GM18951 (cell line): ENCODE measurements around the gene COL15A1.

Source experiments
- POLR2A ChIP-seq: IDR thresholded peaks from 4 replicates; pipeline ENCODE4 v1.6.1; 2011; ENCODE audit warnings: mild to moderate bottlenecking; ENCODE audit not compliant: insufficient read length, insufficient read depth; ENCODE audit errors: extremely low read depth
- in situ Hi-C: fragments of 300-500 bp; cut with MboI; formaldehyde crosslinking; loops from one replicate; pipeline ENCODE4 v1.12.0; 2022; ENCODE audit warnings: low sequenced_read_pairs, mixed read lengths, inconsistent platforms; ENCODE audit not compliant: unreplicated experiment

Gene COL15A1

DNA sequence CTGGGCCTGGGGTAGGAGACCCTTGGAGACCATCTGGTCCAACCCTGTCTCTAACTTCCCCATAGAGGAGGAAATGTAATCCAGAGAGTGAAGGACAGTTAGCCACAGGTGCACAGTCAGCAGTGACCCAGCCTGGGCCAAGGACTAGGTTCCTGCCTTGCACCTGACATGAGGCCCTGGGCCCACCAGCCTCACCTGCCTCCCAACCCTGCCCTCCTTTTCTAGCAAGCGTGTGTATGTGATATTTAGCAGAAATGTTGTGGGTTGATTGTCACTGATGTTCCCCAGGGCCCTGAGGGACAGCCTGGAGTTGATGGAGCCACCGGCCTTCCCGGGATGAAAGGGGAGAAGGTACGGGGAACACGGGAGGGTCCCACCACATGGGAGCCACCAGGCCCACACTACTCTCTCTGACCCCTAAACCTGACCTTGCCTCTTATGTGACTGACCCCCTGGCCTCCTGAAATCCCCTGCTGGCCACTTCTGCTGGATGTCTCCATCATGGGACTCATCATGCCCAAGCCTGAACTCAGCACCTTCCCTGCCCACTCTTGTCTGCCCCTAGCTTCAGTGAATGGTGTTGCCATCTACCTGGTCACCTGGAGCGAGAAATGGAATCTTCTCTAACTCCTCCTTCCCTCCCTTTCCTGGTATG lies 82.0 kb downstream of the COL15A1 start:
- TF ChIP-seq POLR2A = no peak
- in situ Hi-C loops = no loop called here

DNA sequence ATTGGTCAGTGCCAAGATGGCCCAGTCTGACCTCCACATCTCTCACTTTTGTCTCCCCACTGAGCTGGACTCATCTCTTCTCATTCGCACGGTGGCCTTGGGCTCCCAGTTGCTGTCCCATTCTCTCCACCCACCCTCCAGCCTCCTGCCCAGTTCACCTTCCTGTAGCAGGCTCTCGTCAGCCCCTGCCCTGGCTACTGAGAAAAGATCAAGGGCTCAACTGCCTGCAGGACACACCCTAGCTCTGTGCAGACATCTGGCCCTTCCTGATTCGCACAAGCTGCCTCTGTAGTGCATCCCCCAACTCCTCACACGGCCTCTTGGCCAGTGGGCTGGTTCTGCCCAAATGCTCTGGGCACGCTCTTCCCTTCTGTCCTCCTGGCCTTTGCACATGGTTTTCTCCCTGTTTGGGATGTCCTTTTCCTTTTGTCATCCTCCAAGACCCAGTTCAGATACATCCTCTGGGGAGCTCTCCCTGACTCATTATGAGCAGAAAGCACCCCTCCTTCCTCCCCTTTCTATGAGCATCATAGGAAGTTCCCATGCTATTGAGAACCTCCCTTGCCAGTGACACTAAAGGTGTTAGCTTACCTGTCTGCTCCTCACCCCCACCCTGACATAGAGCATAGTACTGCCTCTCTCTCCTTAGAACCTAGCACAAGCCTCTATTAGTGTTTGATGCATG lies 82.7 kb downstream of the COL15A1 start:
- in situ Hi-C loops = no loop called here
- TF ChIP-seq POLR2A = no peak

- in situ Hi-C loops = no loop called here
- no peak for TF ChIP-seq POLR2A
These were observed 83.2 kb downstream of the COL15A1 start for GRCh38 chr9:99026956-99027298.

GRCh38 chr9:99027443-99027842 lies 83.7 kb downstream of the COL15A1 start:
- in situ Hi-C loops = no loop called here
- TF ChIP-seq POLR2A = no peak

DNA sequence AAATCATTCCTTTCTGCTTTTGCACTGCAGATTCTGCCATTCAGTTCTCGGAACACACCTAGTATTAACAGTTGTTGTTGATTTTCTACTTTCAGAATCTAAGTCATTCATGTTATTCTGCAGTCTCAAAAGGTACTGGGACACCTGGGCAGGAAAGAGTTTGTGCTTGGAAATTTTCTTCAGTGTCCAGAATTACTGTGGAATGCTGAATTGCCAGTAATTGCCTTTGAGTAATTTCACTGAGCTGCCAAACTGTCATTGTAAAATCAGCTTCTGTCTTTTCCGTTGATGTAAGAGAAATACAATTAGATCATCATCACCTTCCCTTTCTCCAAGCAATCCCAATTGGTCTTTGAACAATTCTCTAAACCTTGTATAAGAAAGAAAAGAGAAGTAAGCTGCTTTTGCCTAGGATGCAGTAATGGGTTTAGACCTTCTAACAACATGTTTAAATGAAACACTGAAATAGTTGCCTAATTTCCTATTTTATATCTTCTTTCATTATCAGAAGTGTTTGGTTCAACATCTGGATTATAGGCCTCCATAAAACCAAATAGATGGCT lies 85.5 kb downstream of the COL15A1 start:
- in situ Hi-C loops = no loop called here
- no peak for TF ChIP-seq POLR2A

DNA sequence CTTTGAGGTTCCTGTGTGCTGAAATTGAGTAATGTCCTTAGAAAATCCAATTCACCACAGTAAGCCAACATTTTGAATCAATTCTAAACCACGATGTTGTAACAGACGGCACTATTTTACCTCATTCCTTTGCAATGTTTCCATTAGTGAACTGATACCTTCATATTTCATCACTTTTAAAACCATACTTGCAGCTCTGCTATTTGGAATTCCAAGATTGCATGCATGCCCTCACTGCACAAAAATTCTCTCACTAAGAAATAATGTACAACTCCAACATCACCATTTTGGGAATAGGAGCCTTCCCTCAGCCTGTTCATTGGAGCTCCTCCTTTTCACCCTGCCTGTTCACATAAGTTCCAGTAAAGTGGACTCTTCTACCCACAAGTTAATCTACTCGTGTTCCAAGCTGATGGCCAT lies 86.4 kb downstream of the COL15A1 start:
- no peak for TF ChIP-seq POLR2A
- in situ Hi-C loops = no loop called here

DNA sequence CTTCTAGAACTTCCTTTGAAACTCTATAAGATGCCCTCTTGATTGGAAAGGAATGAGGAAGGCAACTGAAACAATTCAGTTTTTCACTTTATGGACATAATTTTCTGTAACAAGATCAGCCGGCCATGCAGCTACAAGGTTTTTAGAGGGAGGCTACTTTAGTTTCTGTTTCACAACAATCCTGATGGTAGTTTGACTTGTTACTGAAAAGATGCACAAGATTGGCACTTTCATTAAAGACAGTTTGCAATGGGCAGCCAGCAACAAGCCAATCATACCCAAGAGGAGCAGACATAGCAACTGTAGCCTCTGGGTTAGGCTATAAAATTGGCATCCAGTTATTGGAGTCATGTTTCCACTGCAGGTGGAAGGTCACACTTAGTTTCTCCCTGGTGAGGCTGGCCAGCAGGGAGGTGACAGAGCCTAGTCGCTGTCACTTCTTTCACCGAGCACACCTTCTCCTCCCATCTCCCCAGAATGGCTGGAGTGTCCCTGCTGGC lies 87.0 kb downstream of the COL15A1 start:
- in situ Hi-C loops = no loop called here
- TF ChIP-seq POLR2A = no peak

DNA sequence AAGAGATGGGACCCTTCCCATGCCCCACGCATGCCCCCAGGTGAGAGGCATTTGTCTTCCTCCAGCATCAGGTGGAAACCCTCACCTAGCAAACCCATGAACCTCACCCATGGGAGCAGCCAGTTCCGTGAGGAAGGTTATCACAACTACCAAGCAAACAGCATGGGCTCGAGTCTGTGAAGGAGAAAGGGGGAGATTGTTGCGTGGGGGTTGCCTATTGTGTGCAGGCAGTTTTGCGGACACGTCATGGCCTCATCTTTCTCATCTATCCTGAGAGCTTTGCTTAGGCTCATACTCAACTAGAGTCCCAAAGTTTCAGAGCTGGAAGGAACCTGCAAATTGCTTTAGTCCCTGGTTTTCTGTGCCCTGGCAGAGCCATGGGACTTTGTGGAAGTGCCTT lies 87.6 kb downstream of the COL15A1 start:
- in situ Hi-C loops = no loop called here
- TF ChIP-seq POLR2A = no peak

DNA sequence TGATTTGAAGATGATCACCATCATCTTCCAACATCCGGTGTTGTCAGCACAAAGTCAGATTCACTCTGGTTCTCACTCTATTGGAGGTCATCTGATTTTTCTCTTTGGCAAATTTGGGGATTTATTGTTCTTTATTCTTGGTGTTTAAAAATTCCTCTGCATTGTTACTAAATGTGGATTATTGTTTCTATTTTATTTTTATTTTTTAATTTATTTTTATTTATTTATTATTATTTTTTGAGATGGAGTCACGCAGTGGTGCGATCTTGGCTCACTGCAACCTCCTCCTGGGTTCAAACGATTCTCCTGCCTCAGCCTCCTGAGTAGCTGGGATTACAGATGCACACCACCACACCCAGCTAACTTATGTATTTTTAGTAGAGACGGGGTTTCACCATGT lies 88.3 kb downstream of the COL15A1 start:
- no peak for TF ChIP-seq POLR2A
- in situ Hi-C loops = no loop called here

GRCh38 chr9:99034149-99034548 lies 90.4 kb downstream of the COL15A1 start:
- in situ Hi-C loops = no loop called here
- no peak for TF ChIP-seq POLR2A

DNA sequence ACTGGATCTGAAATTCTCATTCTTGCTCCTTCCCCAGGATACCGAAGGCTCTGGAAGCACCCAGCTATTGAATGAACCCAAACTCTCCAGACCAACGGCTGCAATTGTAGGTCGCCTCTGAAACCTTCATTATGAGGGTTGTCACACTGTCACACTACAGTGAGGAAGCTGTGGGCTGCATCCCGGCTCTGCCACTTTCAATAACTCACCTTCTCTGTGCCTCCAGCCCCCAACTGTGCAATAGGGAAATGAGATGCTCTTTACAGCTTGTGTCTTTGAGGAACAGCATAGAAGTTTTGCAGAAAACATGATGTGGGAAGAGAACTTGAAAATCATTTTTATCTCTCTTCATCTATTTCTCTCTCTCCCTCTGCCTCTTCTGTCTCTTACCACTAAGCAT lies 91.6 kb downstream of the COL15A1 start:
- in situ Hi-C loops = no loop called here

GRCh38 chr9:99037769-99038483 lies 94.2 kb downstream of the COL15A1 start:
- no peak for TF ChIP-seq POLR2A
- in situ Hi-C loops = no loop called here

More for the DNA sequence above, 91.6 kb downstream of the COL15A1 start:
- TF ChIP-seq POLR2A = no peak

DNA sequence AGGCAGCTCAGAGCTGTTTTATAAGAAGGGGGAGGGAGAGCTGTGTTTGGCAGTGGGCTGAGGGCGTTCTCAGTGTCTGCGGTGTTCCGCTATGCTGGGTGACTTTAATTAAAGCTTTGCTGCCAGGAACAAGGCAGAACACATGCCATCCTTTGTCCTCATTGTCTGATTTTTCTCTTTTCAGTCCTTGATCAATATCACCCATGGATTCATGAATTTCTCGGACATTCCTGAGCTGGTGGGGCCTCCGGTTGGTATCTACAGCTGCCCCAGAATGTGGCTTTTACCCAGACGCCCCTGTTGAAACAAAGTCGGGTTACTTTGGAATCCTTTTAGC lies 94.7 kb downstream of the COL15A1 start:
- in situ Hi-C loops = no loop called here

More for the DNA sequence above, 94.7 kb downstream of the COL15A1 start:
- no peak for TF ChIP-seq POLR2A
